Activated CD8-positive, alpha-beta memory T cell treated with anti-CD3 and anti-CD28 coated beads, Interleukin-2, amount 50 U/mL, for 4 hours (primary cell): ENCODE results near the gene PPM1L.

Experiments
- DNase-seq: peaks from one replicate; pipeline ENCODE4 v3.0.0-alpha.2; 2020

The PPM1L gene

GRCh38 chr3:161051856-161052255 is 295.8 kb downstream of the PPM1L start:
- no peak for DNase-seq

GRCh38 chr3:161054860-161055604 is 299.0 kb downstream of the PPM1L start:
- no peak for DNase-seq

DNA sequence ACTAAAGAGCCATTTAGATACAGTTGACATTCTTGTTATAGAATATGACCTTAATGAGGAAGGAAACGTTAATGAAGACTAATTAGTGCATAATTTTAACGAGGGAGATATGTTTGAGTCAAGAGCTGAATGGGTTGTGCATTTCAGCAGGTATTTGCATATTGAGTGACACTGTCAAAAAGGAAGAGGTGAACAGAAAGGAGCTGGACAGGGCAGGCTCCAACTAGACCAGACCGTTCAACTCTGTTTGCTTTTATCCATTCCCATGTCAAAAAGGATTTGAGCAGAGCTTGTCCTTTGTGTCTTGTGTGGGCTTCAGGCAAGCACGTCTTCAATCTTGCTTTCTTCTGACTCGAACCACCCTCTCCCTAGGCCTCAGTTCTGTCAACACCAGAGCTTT is 308.4 kb downstream of the PPM1L start:
- DNase-seq: no peak

DNA sequence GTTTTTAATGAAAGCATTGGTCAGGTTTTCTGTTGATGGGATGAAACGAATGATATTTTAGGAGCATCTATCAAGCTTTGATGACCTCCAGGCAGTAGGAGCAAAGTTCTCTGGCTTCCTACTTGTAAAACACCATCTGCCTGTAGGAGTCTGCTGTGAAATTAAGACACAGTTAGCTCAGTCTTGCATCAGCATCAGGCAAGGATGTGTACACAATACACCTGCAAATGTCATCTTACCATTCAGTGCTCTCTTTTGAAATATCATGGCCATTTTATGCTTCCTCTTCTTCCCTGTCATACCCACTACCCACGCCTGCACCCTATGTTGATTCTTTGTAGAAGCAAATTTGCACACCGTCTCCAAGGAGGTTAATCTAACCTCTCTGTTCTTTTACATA is 310.9 kb downstream of the PPM1L start:
- no peak for DNase-seq

DNA sequence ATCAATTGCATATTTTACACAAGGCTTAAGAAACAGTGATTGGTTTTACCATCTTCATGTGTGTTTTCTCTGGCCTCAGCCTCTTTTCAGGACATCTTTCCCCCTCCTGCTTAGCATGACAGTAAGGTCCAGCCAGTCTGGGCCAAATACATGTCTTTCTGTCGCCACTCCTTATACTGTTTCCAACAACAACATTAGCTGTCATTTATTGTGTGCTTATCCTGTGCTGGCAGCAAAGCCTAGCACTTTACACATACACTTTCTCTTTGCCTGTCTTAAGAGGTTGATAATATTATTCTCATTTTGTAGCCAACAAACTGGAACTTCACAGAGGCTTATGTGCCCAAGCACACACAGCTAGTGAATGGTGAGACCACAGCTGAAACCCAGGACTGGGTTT is 311.3 kb downstream of the PPM1L start:
- no peak for DNase-seq

DNA sequence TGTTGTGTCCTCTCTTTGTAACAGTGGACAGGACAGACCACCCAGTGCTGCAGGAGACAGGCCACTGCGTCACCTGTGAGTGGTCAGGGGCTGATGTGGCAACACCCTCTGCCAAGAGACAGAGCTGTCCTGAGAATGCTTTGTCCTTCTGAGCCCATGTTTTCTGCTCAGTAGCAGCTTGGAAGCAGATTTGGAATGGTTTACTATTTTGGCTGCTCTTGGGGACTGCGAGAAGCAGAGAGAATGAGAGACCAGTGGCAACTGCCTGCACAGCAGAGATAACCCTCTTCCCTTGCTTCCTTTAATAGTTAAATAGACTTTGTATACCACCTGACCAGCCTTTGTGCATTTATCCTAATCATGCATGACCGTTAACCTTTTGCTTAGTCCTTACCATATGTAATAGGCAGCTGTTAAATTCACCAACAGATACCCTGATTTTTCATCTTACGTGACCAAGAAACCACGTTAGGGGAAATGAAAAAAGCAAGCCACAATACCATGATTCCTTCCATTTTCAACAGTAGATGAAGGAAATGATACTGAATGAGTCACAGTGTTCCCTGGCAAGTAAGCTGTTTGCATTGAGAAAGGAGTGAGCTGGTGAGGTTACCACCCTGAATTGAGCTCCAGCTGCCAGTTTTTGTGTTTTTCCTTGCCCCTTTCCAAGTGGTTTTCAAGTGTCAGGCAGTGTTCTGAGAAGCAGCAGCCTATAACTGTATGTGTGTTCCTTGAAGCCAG is 313.6 kb downstream of the PPM1L start:
- DNase-seq: no peak

DNA sequence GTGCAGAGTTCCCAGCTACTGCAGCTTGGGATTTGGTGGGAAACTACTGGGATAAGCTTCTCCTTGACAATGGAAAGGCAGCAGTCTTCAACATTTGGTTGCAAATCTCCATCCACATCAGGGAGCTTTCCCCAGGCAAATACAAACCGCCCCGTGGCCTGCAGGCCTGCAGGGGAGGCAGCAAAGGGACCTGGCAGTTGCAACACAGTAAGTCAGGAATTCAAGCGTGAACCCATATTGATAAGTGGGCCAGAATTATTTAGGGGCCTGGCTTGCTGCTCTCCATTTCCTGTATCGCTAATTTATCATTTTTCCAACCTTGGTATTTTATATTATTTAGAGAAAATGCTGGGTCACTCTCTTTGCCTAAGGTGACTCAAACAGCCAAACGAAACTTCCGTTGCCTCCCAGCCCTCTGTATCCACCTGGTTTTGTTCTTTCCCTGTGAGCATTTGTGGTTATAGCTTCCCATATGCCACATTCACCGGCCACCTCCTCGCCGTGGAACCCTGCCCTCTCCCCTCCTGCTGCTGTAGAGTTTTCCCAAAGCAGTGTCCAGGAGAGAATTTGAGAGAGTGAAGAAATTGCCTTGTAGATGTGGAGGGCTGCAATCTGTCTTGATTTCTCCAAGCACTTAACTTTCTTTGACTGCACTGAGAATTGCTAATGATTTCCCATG is 314.4 kb downstream of the PPM1L start:
- no peak for DNase-seq

GRCh38 chr3:161070980-161071663 is 315.1 kb downstream of the PPM1L start:
- DNase-seq: no peak

GRCh38 chr3:161072211-161072621 is 316.2 kb downstream of the PPM1L start:
- DNase-seq: no peak

GRCh38 chr3:161072751-161073150 is 316.7 kb downstream of the PPM1L start:
- no peak for DNase-seq

DNA sequence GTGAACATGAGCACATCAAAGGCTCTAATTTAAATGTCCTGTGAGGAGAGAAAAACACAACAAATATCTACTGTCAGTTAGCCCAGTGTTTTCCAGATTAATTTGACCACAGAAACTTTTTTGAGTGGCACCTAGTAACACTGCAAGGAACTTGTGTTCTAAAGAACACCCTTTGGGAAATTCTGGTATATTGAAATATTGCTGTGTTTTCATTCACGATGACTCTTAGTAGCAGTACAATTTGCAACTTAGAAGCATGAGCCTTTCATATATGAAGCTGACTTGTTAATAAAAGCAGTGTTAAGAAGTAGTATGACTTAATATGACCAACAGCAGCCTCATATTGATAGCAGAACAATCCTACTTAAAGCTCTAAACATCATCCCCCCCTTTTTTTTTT is 317.1 kb downstream of the PPM1L start:
- no peak for DNase-seq

DNA sequence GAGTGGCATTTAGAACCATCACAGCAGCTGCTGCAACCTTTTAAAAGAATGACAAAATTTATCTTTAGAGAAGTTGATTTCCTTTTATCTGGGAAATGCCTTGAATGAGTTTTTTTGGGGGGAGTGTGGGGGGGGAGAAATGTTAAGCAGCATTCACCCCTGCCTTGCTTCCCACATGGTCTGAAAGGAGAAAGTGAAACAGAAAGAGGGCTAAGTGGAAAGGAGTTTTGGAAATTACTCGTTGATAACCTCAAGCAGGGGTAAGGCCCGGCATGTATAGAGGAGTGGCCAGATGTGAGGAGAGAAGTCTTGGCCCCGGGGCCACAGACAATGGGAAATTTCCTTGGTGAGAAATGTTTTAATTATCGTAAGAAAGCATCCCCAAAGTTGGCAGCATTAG is 325.6 kb downstream of the PPM1L start:
- DNase-seq: no peak

- no peak for DNase-seq
Measured at GRCh38 chr3:161082063-161082462, 326.0 kb downstream of the PPM1L start.

- DNase-seq: no peak
Measured at GRCh38 chr3:161083131-161083530, 327.1 kb downstream of the PPM1L start.

- no peak for DNase-seq
Measured at GRCh38 chr3:161084277-161084676, 328.2 kb downstream of the PPM1L start.

DNA sequence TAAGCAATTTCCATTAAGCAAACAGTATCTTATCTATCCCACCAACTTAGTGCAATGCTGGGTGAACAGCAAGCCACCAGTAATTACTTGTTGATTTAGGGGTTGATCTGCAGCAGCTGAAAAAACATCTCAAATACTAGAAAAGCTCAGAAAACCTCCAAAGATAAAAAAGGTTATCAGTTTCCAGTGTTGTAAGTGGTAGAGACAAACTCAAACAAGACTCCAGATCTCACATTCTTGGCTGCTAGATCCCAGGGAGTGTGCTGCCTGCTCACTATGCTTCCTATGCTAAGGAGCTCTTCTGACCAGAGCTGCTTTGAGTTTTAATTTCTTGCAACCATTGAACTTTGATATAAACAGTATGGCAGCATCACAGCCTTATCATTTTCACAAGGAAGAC is 337.9 kb downstream of the PPM1L start:
- DNase-seq: no peak

GRCh38 chr3:161096771-161097367 is 340.8 kb downstream of the PPM1L start:
- peak; percentile 19 for DNase-seq

- no peak for DNase-seq
Measured at GRCh38 chr3:161100994-161101393, 345.0 kb downstream of the PPM1L start.

- no peak for DNase-seq
Measured at GRCh38 chr3:161101609-161102008, 345.6 kb downstream of the PPM1L start.

DNA sequence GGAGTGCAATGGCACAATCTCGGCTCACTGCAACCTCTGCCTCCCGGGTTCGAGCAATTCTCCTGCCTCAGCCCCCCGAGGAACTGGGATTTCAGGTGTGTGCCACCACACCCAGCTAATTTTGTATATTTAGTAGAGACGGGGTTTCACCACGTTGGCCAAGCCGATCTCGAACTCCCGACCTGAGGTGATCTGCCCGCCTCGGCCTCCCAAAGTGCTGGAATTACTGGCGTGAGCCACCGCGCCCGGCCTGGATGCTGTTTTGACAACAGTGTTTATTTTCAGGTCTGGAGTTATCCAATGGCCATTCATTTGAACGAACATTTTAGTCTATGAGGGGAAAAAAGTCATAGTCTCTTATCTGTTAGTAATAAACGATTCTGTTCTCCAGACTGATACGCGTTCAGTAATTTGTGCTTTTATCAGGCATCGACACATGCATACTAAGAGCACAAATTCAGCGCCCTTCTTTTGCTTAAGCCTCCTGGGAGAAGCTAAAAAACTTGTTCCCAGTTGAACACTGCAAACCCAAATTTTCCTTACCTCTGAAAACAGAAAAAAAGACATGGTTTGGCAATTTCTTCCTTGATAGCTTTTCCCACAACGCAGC is 347.9 kb downstream of the PPM1L start:
- no peak for DNase-seq

- DNase-seq: peak; percentile 23
Measured at GRCh38 chr3:161104561-161105551, 348.8 kb downstream of the PPM1L start, which contains the start of gene B3GALNT1. B3GALNT1 (minus strand) TSS chr3:161105349; CDS start chr3:161086754, 18,595 bp downstream.
